Activated naive CD8-positive, alpha-beta T cell treated with anti-CD3 and anti-CD28 coated beads, Interleukin-2, amount 50 U/mL, for 24 hours (primary cell): Measurements from ENCODE around the gene CNP.

Source experiments
- ATAC-seq: fragments of 150-1000 bp; cut with Tn5 transposase; one replicate; pipeline ENCODE4 v1.10.0; 2021
- DNase-seq: peaks from one replicate; pipeline ENCODE4 v3.0.0; 2021
- H3K27ac Mint-ChIP-seq: one replicate; pipeline ENCODE4 v1.8.0; 2021; ENCODE audit warnings: mild to moderate bottlenecking, mixed read lengths
- H3K27me3 Mint-ChIP-seq: one replicate; pipeline ENCODE4 v1.8.0; 2021; ENCODE audit warnings: mixed read lengths
- H3K36me3 Mint-ChIP-seq: one replicate; pipeline ENCODE4 v1.8.0; 2021; ENCODE audit warnings: low read depth, mixed read lengths
- H3K4me1 Mint-ChIP-seq: one replicate; pipeline ENCODE4 v1.8.0; 2021; ENCODE audit warnings: mixed read lengths
- H3K4me3 Mint-ChIP-seq: one replicate; pipeline ENCODE4 v1.8.0; 2021; ENCODE audit warnings: mild to moderate bottlenecking, moderate library complexity, mixed read lengths
- H3K9me3 Mint-ChIP-seq: one replicate; pipeline ENCODE4 v1.8.0; 2021; ENCODE audit warnings: mixed read lengths

The CNP gene

GRCh38 chr17:41959030-41959335 lies 7.6 kb upstream of the CNP start:
- no peak overlapping the region for H3K4me3 Mint-ChIP-seq
- H3K27ac Mint-ChIP-seq: no peak overlapping the region
- ATAC-seq (no peak), DNase-seq (no peak)
- no peaks in the 10 kb centered on the region for H3K36me3 Mint-ChIP-seq
- H3K27me3 Mint-ChIP-seq: no peaks in the 10 kb centered on the region
- H3K9me3 Mint-ChIP-seq: no peaks in the 10 kb centered on the region
- no peaks in the 10 kb centered on the region for H3K4me1 Mint-ChIP-seq

- DNase-seq (no peak), ATAC-seq (no peak)
- Mint-ChIP-seq H3K27me3 (no peaks in the 10 kb centered on the region), H3K4me3 (no peak overlapping the region), H3K36me3 (no peaks in the 10 kb centered on the region), H3K9me3 (no peaks in the 10 kb centered on the region), H3K27ac (no peak overlapping the region), H3K4me1 (no peaks in the 10 kb centered on the region)
These were observed 7.1 kb upstream of the CNP start for GRCh38 chr17:41959336-41960095.

- ATAC-seq: no peak
- Mint-ChIP-seq H3K4me1 (peaks cover 14% of the 10 kb centered on the region), H3K27ac (no peak overlapping the region), H3K9me3 (no peaks in the 10 kb centered on the region), H3K27me3 (no peaks in the 10 kb centered on the region), H3K36me3 (no peaks in the 10 kb centered on the region), H3K4me3 (no peak overlapping the region)
- DNase-seq: no peak
These were observed 4.5 kb upstream of the CNP start for GRCh38 chr17:41962111-41962510.

- Mint-ChIP-seq H3K4me3 (no peak overlapping the region), H3K36me3 (peaks cover 2% of the 10 kb centered on the region), H3K9me3 (no peaks in the 10 kb centered on the region), H3K27me3 (no peaks in the 10 kb centered on the region), H3K27ac (no peak overlapping the region), H3K4me1 (peaks cover 17% of the 10 kb centered on the region)
- ATAC-seq (peak; percentile 25), DNase-seq (peak; percentile 79)
These were observed 3.7 kb upstream of the CNP start for GRCh38 chr17:41962768-41963434.

GRCh38 chr17:41965694-41966462 lies 717 bp upstream of the CNP start:
- Mint-ChIP-seq H3K36me3 (peaks cover 13% of the 10 kb centered on the region), H3K9me3 (no peaks in the 10 kb centered on the region), H3K4me3 (peak overlapping the region; percentile 82), H3K27me3 (no peaks in the 10 kb centered on the region), H3K4me1 (peaks cover 29% of the 10 kb centered on the region), H3K27ac (peak overlapping the region; percentile 61)
- ATAC-seq (peak; percentile 81), DNase-seq (peak; percentile 71)

- Mint-ChIP-seq H3K27me3 (no peaks in the 10 kb centered on the region), H3K27ac (peak overlapping the region; percentile 83), H3K9me3 (no peaks in the 10 kb centered on the region), H3K4me1 (peaks cover 32% of the 10 kb centered on the region), H3K36me3 (peaks cover 19% of the 10 kb centered on the region), H3K4me3 (peak overlapping the region; percentile 82)
- DNase-seq (peak; percentile 35), ATAC-seq (peak; percentile 0)
These were observed 736 bp downstream of the CNP start for GRCh38 chr17:41967141-41967920.

GRCh38 chr17:41967921-41968578 lies 1.5 kb downstream of the CNP start:
- ATAC-seq: no peak

GRCh38 chr17:41968676-41969075 lies 2.1 kb downstream of the CNP start:
- H3K9me3 Mint-ChIP-seq: no peaks in the 10 kb centered on the region
- ATAC-seq: no peak
- DNase-seq: no peak
- no peak overlapping the region for H3K4me3 Mint-ChIP-seq
- peaks cover 27% of the 10 kb centered on the region for H3K36me3 Mint-ChIP-seq
- H3K4me1 Mint-ChIP-seq: peaks cover 34% of the 10 kb centered on the region
- no peaks in the 10 kb centered on the region for H3K27me3 Mint-ChIP-seq
- no peak overlapping the region for H3K27ac Mint-ChIP-seq

More at GRCh38 chr17:41967921-41968578, 1.5 kb downstream of the CNP start:
- H3K27me3 Mint-ChIP-seq: no peaks in the 10 kb centered on the region
- peak overlapping the region; percentile 83 for H3K27ac Mint-ChIP-seq
- H3K9me3 Mint-ChIP-seq: no peaks in the 10 kb centered on the region
- H3K4me3 Mint-ChIP-seq: peak overlapping the region; percentile 82
- H3K36me3 Mint-ChIP-seq: peaks cover 24% of the 10 kb centered on the region
- peaks cover 34% of the 10 kb centered on the region for H3K4me1 Mint-ChIP-seq
- DNase-seq: no peak

- H3K4me3 Mint-ChIP-seq: no peak overlapping the region
- DNase-seq (no peak), ATAC-seq (no peak)
- no peaks in the 10 kb centered on the region for H3K27me3 Mint-ChIP-seq
- peaks cover 39% of the 10 kb centered on the region for H3K36me3 Mint-ChIP-seq
- H3K9me3 Mint-ChIP-seq: no peaks in the 10 kb centered on the region
- peaks cover 23% of the 10 kb centered on the region for H3K4me1 Mint-ChIP-seq
- no peak overlapping the region for H3K27ac Mint-ChIP-seq
These were observed 4.3 kb downstream of the CNP start for GRCh38 chr17:41970901-41971331.

- Mint-ChIP-seq H3K9me3 (no peaks in the 10 kb centered on the region), H3K4me3 (no peak overlapping the region), H3K27me3 (no peaks in the 10 kb centered on the region), H3K36me3 (peaks cover 45% of the 10 kb centered on the region), H3K27ac (no peak overlapping the region), H3K4me1 (peaks cover 21% of the 10 kb centered on the region)
- ATAC-seq (no peak), DNase-seq (no peak)
These were observed 5.3 kb downstream of the CNP start for GRCh38 chr17:41971721-41972523.

- no peak overlapping the region for H3K4me3 Mint-ChIP-seq
- peaks cover 18% of the 10 kb centered on the region for H3K4me1 Mint-ChIP-seq
- peaks cover 50% of the 10 kb centered on the region for H3K36me3 Mint-ChIP-seq
- ATAC-seq: no peak
- DNase-seq: no peak
- H3K27me3 Mint-ChIP-seq: no peaks in the 10 kb centered on the region
- H3K27ac Mint-ChIP-seq: peak overlapping the region; percentile 35
- H3K9me3 Mint-ChIP-seq: no peaks in the 10 kb centered on the region
These were observed 6.2 kb downstream of the CNP start for GRCh38 chr17:41972571-41973407.

GRCh38 chr17:41973408-41973811 lies 6.8 kb downstream of the CNP start:
- Mint-ChIP-seq H3K4me3 (no peak overlapping the region), H3K4me1 (peaks cover 13% of the 10 kb centered on the region), H3K9me3 (no peaks in the 10 kb centered on the region), H3K27ac (no peak overlapping the region), H3K36me3 (peaks cover 50% of the 10 kb centered on the region), H3K27me3 (no peaks in the 10 kb centered on the region)
- DNase-seq: no peak
- ATAC-seq: no peak

- Mint-ChIP-seq H3K4me3 (no peak overlapping the region), H3K27ac (no peak overlapping the region), H3K9me3 (no peaks in the 10 kb centered on the region), H3K4me1 (peaks cover 12% of the 10 kb centered on the region), H3K36me3 (peaks cover 52% of the 10 kb centered on the region), H3K27me3 (no peaks in the 10 kb centered on the region)
- DNase-seq: no peak
- ATAC-seq: no peak
These were observed 7.4 kb downstream of the CNP start for GRCh38 chr17:41974031-41974430.
